ENCODE data around the gene TMEM88. TPM values are rescaled to one million over a fixed set of nuclear protein-coding genes. Genes with fewer than 3 reads are reported as not detected.

TMEM88 gene
- total and polyA plus RNA-seq, 2 of the 8 experiments (the other 6 are each of a cell fraction or from before 2014, with no cell fraction given) = 0.69 to 8.8 TPM

DNA sequence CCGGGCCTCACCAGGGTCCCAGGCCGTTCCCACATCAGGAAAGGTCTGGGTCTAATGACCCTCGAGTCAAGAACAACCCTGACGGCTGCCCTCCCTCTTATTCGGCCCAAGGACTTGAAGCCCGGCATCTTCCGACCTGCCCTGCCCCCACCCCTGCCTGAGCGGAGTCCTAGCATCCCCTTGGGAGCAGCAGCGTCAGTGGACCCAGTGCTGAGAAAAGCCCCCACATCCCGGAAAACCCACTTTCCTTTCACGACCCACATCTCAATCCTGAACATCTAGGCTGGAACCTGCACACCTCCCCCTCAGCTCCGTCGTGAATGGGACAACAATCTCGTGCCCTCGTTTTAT is 769 bp downstream of the TMEM88 start (continued):
- TF ChIP-seq TCF12 (IDR thresholded peaks at IDR 0.05; ENCODE audit: low read depth, low read length) (no peak), SP1 (IDR thresholded peaks at IDR 0.05; ENCODE audit: low read depth, low read length) (no peak), ZNF274 (IDR thresholded peaks at IDR 0.05; ENCODE audit: borderline replicate concordance, extremely low read depth, low read length) (no peak)
- TF ChIP-seq, protein P1, sequence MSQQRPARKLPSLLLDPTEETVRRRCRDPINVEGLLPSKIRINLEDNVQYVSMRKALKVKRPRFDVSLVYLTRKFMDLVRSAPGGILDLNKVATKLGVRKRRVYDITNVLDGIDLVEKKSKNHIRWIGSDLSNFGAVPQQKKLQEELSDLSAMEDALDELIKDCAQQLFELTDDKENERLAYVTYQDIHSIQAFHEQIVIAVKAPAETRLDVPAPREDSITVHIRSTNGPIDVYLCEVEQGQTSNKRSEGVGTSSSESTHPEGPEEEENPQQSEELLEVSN (IDR thresholded peaks at IDR 0.05) = no peak
- TF ChIP-seq, protein P2, sequence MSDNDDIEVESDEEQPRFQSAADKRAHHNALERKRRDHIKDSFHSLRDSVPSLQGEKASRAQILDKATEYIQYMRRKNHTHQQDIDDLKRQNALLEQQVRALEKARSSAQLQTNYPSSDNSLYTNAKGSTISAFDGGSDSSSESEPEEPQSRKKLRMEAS (IDR thresholded peaks at IDR 0.05) = no peak
